Adrenal gland (tissue), 19 donors: Measurements from ENCODE around the gene CAPZA2. TPM values are rescaled to one million over a fixed set of nuclear protein-coding genes. Genes with fewer than 3 reads are reported as not detected.
"Not testable (repeated sequence)": the region's sequence is repeated elsewhere in the genome, so short reads cannot be mapped to it uniquely, and the experiment has no call there.

Experiments
- DNase-seq, 7 donors: peaks; one replicate each; pipeline ENCODE4 v3.0.0-alpha.2; 2019 to 2020
- H3K27ac ChIP-seq, 5 donors: fragments of 200-600 bp; sonication (generic) in 4 of 5; 1 replicate in 3 of 5; 2 replicates in 2 of 5; pipeline versions ENCODE4 v1.5.1 to v1.8.0; 2016 to 2020; ENCODE audit warnings: mild to moderate bottlenecking in 1 of 5
- H3K27me3 ChIP-seq: fragments of 200-600 bp; 2 replicates; pipeline ENCODE4 v1.8.0; 2021
- H3K36me3 ChIP-seq, 2 donors: fragments of 200-600 bp; replicated peaks in 1 of 2; 1 replicate in 1 of 2; 2 replicates in 1 of 2; pipeline versions ENCODE4 v1.5.1 to v1.8.0; 2018 to 2022
- H3K4me1 ChIP-seq, 2 donors: fragments of 200-600 bp; replicated peaks in 1 of 2; 1 replicate in 1 of 2; 2 replicates in 1 of 2; pipeline versions ENCODE4 v1.5.1 to v1.8.0; 2018 to 2021
- H3K4me3 ChIP-seq, 4 donors: fragments of 200-600 bp; sonication (generic) in 3 of 4; one replicate each; pipeline ENCODE4 v1.5.1; 2016 to 2018
- H3K9me3 ChIP-seq, 3 donors: fragments of 200-600 bp; sonication (generic) in 1 of 3; replicated peaks in 1 of 3; 1 replicate in 2 of 3; 2 replicates in 1 of 3; pipeline versions ENCODE4 v1.5.1 to v1.8.0; 2016 to 2021
- POLR2A ChIP-seq, 2 donors: fragments of 450-650 bp; IDR thresholded peaks; one replicate each; pipeline ENCODE4 v1.6.1; 2017; ENCODE audit warnings: antibody characterized with exemption in 2 of 2, mild to moderate bottlenecking in 2 of 2, moderate library complexity in 1 of 2
- WGBS, 4 donors: extraction: QIAGEN DNeasy Blood & Tissue Kit in 2 of 4; methylation state at CpG; one replicate each; pipeline versions ENCODE4 v1.1.5 to v1.1.7; 2013 to 2017; 5-methylcytosine and 5-hydroxymethylcytosine counted together
- intact Hi-C, 2 donors: fragments of 100-400 bp; cut with DNase I; formaldehyde crosslinking; loops; one replicate each; pipeline versions ENCODE4 v1.14.1 to v1.15.0; 2022 to 2023
- long read RNA-seq, 10 donors: library from polyadenylated mRNA in 3 of 10; unstranded in 2 of 10; stranded (forward) in 1 of 10; transcript quantifications; one replicate each; pipeline ENCODE4 v2.0.0 and lab custom pipeline, GENCODE V29; 2021 to 2026
- polyA plus RNA-seq, 3 donors: library from polyadenylated mRNA; stranded (reverse); fragments of 200-250 nt in 2 of 3; fragments of 350-450 nt in 1 of 3; fragmentation: Illumina TruSeq in 1 of 3; extraction: RNeasy Lipid Tissue Mini Kit (QIAGEN cat#74804) in 1 of 3; gene quantifications; one replicate each; pipeline ENCODE4 v1.2.3, GENCODE V29; 2013 to 2014
- total RNA-seq, 9 donors: library from RNA; depleted of rRNA in 4 of 9; stranded (reverse); fragments of >200 nt in 4 of 9; fragments of 120-200 nt in 1 of 9; fragmentation: NEBNext Ultra II Directional in 1 of 9; extraction: Animal tissue kit (Norgen Biotek cat#: 25700) in 1 of 9; gene quantifications; one replicate each; pipeline versions ENCODE4 v1.1.0 to v1.2.4, GENCODE V29; 2013 to 2023
- TF ChIP-seq, protein P1 (sequence below), 6 experiments: fragments of 450-650 bp in 4 of 6; fragments of 200-600 bp in 2 of 6; sonication (generic) in 1 of 6; IDR thresholded peaks; 1 replicate in 5 of 6; 2 replicates in 1 of 6; pipeline versions ENCODE4 v1.5.1 to v1.8.0; 2016 to 2021; ENCODE audit warnings: antibody characterized with exemption in 6 of 6, mild to moderate bottlenecking in 2 of 6, moderate library complexity in 1 of 6
- donor health status: healthy with polysubstance abuse.
- donor health status: Bipolar disorder and iron deficiency.
- donor health status: DM: yes; HTN: yes; CAD: no.
- donor health status: DM: no; HTN: no; CAD: no.
- donor health status: DM: no; HTN: no; CAD: no.
- donor health status: DM: yes; HTN: yes; CAD: no.

Gene CAPZA2
- total RNA-seq (100 to 1,000 TPM in 8 of 9 donors, 10 to 100 TPM in 1; 58.1 to 241 (median 187) TPM), polyA plus RNA-seq (100 to 1,000 TPM in 1 of 3 donors, 10 to 100 TPM in 2; 18.6 to 221 (median 31.3) TPM)
- long read RNA-seq, donor 1, full-length matches to known transcripts: 84 of 84 reads
- long read RNA-seq, donor 1, partial matches to known transcripts: 0 of 84 reads
- long read RNA-seq, donor 1, other reads (novel, unspliced or antisense): 0 of 84 reads
- long read RNA-seq, donor 2, full-length matches to known transcripts: 58 of 58 reads
- long read RNA-seq, donor 2, partial matches to known transcripts: 0 of 58 reads
- long read RNA-seq, donor 2, other reads (novel, unspliced or antisense): 0 of 58 reads
- long read RNA-seq, donor 3, full-length matches to known transcripts: 82 of 89 reads
- long read RNA-seq, donor 3, partial matches to known transcripts: 7 of 89 reads
- long read RNA-seq, donor 3, other reads (novel, unspliced or antisense): 0 of 89 reads
- long read RNA-seq, donor 4, full-length matches to known transcripts: 186 of 198 reads
- long read RNA-seq, donor 4, partial matches to known transcripts: 5 of 198 reads
- long read RNA-seq, donor 4, other reads (novel, unspliced or antisense): 7 of 198 reads
- long read RNA-seq, donor 5, full-length matches to known transcripts: 328 of 343 reads
- long read RNA-seq, donor 5, partial matches to known transcripts: 2 of 343 reads
- long read RNA-seq, donor 5, other reads (novel, unspliced or antisense): 13 of 343 reads
- long read RNA-seq, donor 6, full-length matches to known transcripts: 75 of 83 reads
- long read RNA-seq, donor 6, partial matches to known transcripts: 4 of 83 reads
- long read RNA-seq, donor 6, other reads (novel, unspliced or antisense): 4 of 83 reads
- long read RNA-seq, donor 7, full-length matches to known transcripts: 38 of 38 reads
- long read RNA-seq, donor 7, partial matches to known transcripts: 0 of 38 reads
- long read RNA-seq, donor 7, other reads (novel, unspliced or antisense): 0 of 38 reads
- long read RNA-seq, donor 8, full-length matches to known transcripts: 107 of 107 reads
- long read RNA-seq, donor 8, partial matches to known transcripts: 0 of 107 reads
- long read RNA-seq, donor 8, other reads (novel, unspliced or antisense): 0 of 107 reads
- long read RNA-seq, donor 9, full-length matches to known transcripts: 83 of 89 reads
- long read RNA-seq, donor 9, partial matches to known transcripts: 6 of 89 reads
- long read RNA-seq, donor 9, other reads (novel, unspliced or antisense): 0 of 89 reads
- long read RNA-seq, donor 10, full-length matches to known transcripts: 50 of 50 reads
- long read RNA-seq, donor 10, partial matches to known transcripts: 0 of 50 reads
- long read RNA-seq, donor 10, other reads (novel, unspliced or antisense): 0 of 50 reads

DNA sequence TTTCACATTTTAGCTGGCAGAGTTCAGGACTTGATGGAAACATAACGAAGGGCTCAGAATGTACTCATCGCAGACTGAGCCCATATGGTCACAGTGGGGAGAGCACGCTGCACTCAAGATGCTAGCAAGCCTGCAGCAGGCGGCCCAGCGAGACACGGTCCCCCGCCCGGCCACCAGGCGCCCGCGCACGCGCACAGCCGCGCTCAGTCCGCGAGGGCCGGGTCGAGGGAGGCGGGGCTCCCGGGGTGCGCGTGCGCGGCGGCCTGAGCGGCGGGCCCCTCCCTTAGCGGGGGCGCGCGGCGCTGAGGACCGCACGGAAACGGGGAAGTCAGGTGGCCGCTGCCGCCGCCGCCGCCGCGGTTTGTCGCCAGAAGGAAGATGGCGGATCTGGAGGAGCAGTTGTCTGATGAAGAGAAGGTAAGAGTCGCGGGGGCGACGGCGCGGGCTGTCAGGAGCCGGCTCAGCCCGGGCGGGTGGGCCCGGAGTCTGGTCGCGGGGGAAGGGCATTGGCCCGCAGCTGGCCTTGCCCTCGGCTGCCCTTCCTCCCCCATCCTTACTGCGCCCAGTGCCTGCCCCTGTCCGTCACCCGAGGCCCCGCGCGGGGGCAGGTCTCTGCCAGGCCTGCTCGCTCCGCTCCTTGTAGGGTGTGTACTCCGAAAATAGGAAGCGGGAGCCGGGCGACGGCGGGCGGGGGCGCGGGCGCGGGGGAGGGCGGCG is at the start of gene CAPZA2:
Gene CAPZA2, plus strand, starts transcription at position 354 of the 717 bp plus-strand sequence. Its CDS starts 25 bp downstream, at position 379.
- peak within 1 kb of the TSS; percentile 19 to 96 (median 66) for H3K4me3 ChIP-seq
- DNase-seq: peak; percentile 91 to 95 (median 94)
- H3K4me1 ChIP-seq: peaks cover 0 to 36% of the 10 kb centered on the region in 2 donors
- no peaks in the 10 kb centered on the region for H3K9me3 ChIP-seq
- intact Hi-C loops: no loop called here
- WGBS, 4 donors: 0 to 13% (median 1%) methylated on average over 2 to 80 of the region's 80 CpGs
- peak within 1 kb of the TSS; percentile 82 to 99 (median 98) for H3K27ac ChIP-seq
- no peaks in the 10 kb centered on the region for H3K36me3 ChIP-seq
- TF ChIP-seq POLR2A (IDR thresholded peaks at IDR 0.05): peak; percentile 30 to 75
- TF ChIP-seq, protein P1, sequence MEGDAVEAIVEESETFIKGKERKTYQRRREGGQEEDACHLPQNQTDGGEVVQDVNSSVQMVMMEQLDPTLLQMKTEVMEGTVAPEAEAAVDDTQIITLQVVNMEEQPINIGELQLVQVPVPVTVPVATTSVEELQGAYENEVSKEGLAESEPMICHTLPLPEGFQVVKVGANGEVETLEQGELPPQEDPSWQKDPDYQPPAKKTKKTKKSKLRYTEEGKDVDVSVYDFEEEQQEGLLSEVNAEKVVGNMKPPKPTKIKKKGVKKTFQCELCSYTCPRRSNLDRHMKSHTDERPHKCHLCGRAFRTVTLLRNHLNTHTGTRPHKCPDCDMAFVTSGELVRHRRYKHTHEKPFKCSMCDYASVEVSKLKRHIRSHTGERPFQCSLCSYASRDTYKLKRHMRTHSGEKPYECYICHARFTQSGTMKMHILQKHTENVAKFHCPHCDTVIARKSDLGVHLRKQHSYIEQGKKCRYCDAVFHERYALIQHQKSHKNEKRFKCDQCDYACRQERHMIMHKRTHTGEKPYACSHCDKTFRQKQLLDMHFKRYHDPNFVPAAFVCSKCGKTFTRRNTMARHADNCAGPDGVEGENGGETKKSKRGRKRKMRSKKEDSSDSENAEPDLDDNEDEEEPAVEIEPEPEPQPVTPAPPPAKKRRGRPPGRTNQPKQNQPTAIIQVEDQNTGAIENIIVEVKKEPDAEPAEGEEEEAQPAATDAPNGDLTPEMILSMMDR (IDR thresholded peaks at IDR 0.05): peak; percentile 8 to 96 (median 51)
- H3K27me3 ChIP-seq: peaks cover 1% of the 10 kb centered on the region

DNA sequence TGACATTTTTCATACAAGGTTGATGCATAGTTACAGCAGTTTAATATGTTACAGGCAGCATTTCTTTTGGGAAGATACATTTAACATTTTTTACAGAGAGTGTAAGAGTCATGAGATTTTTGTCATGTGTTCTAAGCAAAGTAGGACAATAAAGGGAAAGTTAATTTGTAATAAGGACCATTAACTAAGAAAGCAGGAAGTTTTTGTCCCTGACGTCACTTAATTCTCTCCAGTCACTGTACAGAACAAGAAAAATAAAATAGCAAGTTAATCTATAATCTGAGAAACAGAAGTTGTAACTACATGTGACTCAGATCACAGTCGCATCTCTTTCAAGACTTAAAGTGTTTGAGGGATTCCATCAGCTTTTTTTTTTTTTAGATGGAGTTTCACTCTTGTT is 49.5 kb upstream of the CAPZA2 start:
- intact Hi-C loops: loop anchor here (5.0 to 10.0 kb wide), 2 partner anchors 556 to 558 kb away; no protein-coding TSS in a partner anchor
- no peaks in the 10 kb centered on the region for H3K4me1 ChIP-seq
- H3K27ac ChIP-seq: no peak overlapping the region
- 59 to 68% (median 64%) methylated on average over 2 of the region's 2 CpGs for WGBS, 4 donors
- no peaks in the 10 kb centered on the region for H3K36me3 ChIP-seq
- H3K4me3 ChIP-seq: no peak overlapping the region
- TF ChIP-seq, protein P1 (IDR thresholded peaks at IDR 0.05): no peak
- TF ChIP-seq POLR2A (IDR thresholded peaks at IDR 0.05): no peak
- no peaks in the 10 kb centered on the region for H3K27me3 ChIP-seq
- no peak for DNase-seq
- no peaks in the 10 kb centered on the region for H3K9me3 ChIP-seq

DNA sequence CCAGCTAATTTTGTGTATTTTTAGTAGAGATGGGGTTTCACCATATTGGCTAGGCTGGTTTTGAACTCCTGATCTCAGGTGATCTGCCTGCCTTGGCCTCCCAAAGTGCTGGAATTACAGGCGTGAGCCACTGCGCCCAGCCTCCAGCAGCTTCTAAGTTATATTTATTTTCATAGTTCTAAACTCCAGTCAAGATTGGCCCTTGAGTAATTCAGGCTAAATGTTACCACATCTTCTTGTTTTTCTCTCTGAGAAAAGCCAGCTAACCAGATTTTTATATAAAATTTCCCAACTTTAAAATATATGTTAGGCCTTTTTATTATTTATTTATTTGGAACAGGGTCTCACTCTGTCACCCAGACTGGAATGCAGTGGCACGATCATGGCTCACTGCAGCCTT is 49.0 kb upstream of the CAPZA2 start:
- 74 to 92% (median 81%) methylated on average over 3 of the region's 3 CpGs for WGBS, 4 donors
- not testable (repeated sequence) for H3K4me1 ChIP-seq, DNase-seq, H3K36me3 ChIP-seq, H3K27me3 ChIP-seq, H3K9me3 ChIP-seq, H3K4me3 ChIP-seq, H3K27ac ChIP-seq
- intact Hi-C loops: loop anchor here (5.0 to 10.0 kb wide), 2 partner anchors 556 to 559 kb away; no protein-coding TSS in a partner anchor

DNA sequence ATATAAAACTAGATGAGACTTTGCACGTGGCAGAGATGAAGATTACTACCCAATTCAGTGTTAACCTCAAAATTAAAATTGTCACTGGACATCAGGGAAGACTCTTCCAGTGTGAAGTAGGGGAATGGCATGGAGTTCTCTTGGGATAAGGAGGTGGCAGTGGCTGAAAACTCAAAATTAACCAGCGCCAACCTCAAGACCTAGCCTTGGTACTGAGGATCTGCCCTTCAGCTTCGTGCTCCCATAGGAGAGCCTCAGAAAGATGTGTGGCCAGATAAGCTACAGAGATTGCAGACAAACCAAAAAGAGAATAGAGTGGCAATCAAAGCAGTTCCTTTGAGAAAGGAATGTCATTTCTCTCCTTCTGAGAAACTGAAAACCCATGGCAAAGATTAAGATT is 47.3 kb upstream of the CAPZA2 start:
- Histone ChIP-seq H3K27ac (no peak overlapping the region), H3K27me3 (no peaks in the 10 kb centered on the region), H3K4me3 (no peak overlapping the region), H3K36me3 (no peaks in the 10 kb centered on the region), H3K4me1 (no peaks in the 10 kb centered on the region), H3K9me3 (no peaks in the 10 kb centered on the region)
- TF ChIP-seq, protein P1 (IDR thresholded peaks at IDR 0.05): no peak
- TF ChIP-seq POLR2A (IDR thresholded peaks at IDR 0.05): no peak
- intact Hi-C loops: loop anchor here in 1 of 2 donors (10.0 kb wide), 1 partner anchor 560 kb away; no protein-coding TSS in a partner anchor
- no peak for DNase-seq
- 71 to 83% (median 80%) methylated on average over 3 of the region's 3 CpGs for WGBS, 4 donors
